ENCODE results near the gene ERGIC1.

DNA sequence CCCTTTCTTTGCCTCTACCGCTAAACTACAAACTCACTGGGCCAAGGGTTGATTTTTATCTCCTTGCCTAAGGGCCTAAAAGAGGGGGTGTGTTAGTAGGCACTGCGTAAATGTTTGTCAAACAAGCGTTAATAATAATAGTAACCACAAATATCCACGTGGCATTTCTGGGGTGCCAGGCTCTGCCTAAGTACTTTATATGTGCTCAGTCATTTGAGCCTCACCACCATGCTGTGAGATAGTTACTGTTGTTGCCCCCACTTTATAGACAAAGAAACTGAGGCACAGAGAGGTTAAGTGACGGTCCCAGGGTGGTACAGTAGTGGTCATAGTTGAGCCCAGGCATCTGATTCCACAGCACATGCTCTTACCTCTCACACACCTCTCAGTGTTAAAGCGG, 52.4 kb downstream of the ERGIC1 start:
- TF ChIP-seq FOXJ3 (CRISPR knock-in tag; IDR thresholded peaks at IDR 0.05; ENCODE audit: borderline replicate concordance) = no peak
- TF ChIP-seq, protein P1, sequence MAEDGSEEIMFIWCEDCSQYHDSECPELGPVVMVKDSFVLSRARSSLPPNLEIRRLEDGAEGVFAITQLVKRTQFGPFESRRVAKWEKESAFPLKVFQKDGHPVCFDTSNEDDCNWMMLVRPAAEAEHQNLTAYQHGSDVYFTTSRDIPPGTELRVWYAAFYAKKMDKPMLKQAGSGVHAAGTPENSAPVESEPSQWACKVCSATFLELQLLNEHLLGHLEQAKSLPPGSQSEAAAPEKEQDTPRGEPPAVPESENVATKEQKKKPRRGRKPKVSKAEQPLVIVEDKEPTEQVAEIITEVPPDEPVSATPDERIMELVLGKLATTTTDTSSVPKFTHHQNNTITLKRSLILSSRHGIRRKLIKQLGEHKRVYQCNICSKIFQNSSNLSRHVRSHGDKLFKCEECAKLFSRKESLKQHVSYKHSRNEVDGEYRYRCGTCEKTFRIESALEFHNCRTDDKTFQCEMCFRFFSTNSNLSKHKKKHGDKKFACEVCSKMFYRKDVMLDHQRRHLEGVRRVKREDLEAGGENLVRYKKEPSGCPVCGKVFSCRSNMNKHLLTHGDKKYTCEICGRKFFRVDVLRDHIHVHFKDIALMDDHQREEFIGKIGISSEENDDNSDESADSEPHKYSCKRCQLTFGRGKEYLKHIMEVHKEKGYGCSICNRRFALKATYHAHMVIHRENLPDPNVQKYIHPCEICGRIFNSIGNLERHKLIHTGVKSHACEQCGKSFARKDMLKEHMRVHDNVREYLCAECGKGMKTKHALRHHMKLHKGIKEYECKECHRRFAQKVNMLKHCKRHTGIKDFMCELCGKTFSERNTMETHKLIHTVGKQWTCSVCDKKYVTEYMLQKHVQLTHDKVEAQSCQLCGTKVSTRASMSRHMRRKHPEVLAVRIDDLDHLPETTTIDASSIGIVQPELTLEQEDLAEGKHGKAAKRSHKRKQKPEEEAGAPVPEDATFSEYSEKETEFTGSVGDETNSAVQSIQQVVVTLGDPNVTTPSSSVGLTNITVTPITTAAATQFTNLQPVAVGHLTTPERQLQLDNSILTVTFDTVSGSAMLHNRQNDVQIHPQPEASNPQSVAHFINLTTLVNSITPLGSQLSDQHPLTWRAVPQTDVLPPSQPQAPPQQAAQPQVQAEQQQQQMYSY (CRISPR knock-in tag; IDR thresholded peaks at IDR 0.05) = no peak
